ENCODE data around the gene XCL2. TPM values are rescaled to one million over a fixed set of nuclear protein-coding genes. Genes with fewer than 3 reads are reported as not detected.

Gene XCL2
- polyA plus RNA-seq, 3 donors, result 0.31 TPM; not detected in 2

Other genes with a start within 250 kb of the XCL2 start
- gene XCL1, start 32.6 kb upstream of the XCL2 start, polyA plus RNA-seq (ENCODE audit: insufficient read length in 3 of 3), result not detected
- under 1 TPM in 2 of 3 donors, not detected in 1; 0.07 to 0.25 TPM for gene DPT, start 185.2 kb upstream of the XCL2 start, polyA plus RNA-seq (ENCODE audit: insufficient read length in 3 of 3)